Measurements from ENCODE around the gene PTPRD. TPM values are rescaled to one million over a fixed set of nuclear protein-coding genes. Genes with fewer than 3 reads are reported as not detected.

The PTPRD gene
- total RNA-seq, 1 experiment from 2014 or later: not detected

DNA sequence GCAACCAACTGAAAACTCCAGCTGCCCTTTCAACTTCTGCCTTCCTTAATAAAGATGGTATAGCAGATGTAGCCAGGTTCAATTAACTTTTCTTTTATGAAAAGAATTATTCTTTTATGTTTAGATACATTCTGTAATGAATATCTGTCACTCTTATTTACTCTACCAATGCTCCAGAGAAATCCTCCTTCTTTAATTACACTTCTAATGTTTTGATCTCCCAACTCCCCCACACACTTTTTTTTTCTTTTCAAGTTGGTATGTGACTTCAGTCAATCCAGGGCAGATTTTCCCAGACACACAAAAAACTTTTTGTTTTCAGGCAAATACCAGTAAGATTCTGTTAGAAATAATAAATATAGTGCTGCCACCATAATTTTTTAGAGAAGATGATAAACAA, 1813.2 kb downstream of the PTPRD start:
- H3K36me3 Mint-ChIP-seq (ENCODE audit: insufficient read depth, unreplicated experiment): no peaks in the 10 kb centered on the region
- ChIA-PET CTCF (no interaction called here), POLR2A (interaction anchor here (0.6 kb wide), 1 partner anchor 53 kb away, joined by 3 read pairs; no protein-coding TSS in a partner anchor)
- no peaks in the 10 kb centered on the region for H3K4me1 Mint-ChIP-seq (ENCODE audit: insufficient read depth, unreplicated experiment)
- DNase-seq (ENCODE audit: unreplicated experiment): no peak
- no peak overlapping the region for H3K4me3 Mint-ChIP-seq (ENCODE audit: unreplicated experiment)
- H3K9me3 Mint-ChIP-seq (ENCODE audit: unreplicated experiment): no peaks in the 10 kb centered on the region
- intact Hi-C loops (cut with micrococcal nuclease): no loop called here
- no peak for TF ChIP-seq CTCF (IDR thresholded peaks at IDR 0.05; ENCODE audit: unreplicated experiment)
- BruUV-seq (replicated peaks): no TSS peak
- no peaks in the 10 kb centered on the region for H3K27me3 Mint-ChIP-seq (ENCODE audit: insufficient read depth, unreplicated experiment)
- H3K27ac Mint-ChIP-seq (ENCODE audit: low read depth, unreplicated experiment): no peak overlapping the region

DNA sequence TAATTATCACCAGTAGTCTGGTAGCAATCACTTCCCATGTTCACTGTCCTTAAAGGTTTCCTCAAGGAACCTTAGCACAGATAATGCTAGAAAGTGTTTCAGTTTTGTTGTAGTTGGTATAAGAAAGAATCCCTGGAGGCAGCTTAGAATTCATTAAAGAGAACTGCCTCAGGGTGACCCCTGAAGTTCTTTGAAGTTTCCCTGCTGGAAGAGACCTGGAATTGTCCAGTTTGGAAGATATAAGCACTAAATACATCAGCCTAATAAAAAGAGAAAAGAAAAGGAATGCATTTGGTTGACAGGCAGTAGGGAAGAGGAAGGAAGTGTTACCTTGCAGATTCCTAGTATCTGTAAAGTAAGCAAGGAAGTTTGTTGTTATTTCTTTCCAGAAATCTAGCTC, 1813.6 kb downstream of the PTPRD start:
- H3K4me3 Mint-ChIP-seq (ENCODE audit: unreplicated experiment): no peak overlapping the region
- no peak for DNase-seq (ENCODE audit: unreplicated experiment)
- BruUV-seq (replicated peaks): no TSS peak
- POLR2A ChIA-PET: interaction anchor here (0.6 kb wide), 1 partner anchor 53 kb away, joined by 3 read pairs; no protein-coding TSS in a partner anchor
- intact Hi-C loops (cut with micrococcal nuclease): no loop called here
- H3K9me3 Mint-ChIP-seq (ENCODE audit: unreplicated experiment): no peaks in the 10 kb centered on the region
- no peak overlapping the region for H3K27ac Mint-ChIP-seq (ENCODE audit: low read depth, unreplicated experiment)
- H3K36me3 Mint-ChIP-seq (ENCODE audit: insufficient read depth, unreplicated experiment): no peaks in the 10 kb centered on the region
- no peaks in the 10 kb centered on the region for H3K4me1 Mint-ChIP-seq (ENCODE audit: insufficient read depth, unreplicated experiment)
- CTCF ChIA-PET: no interaction called here
- no peak for TF ChIP-seq CTCF (IDR thresholded peaks at IDR 0.05; ENCODE audit: unreplicated experiment)
- no peaks in the 10 kb centered on the region for H3K27me3 Mint-ChIP-seq (ENCODE audit: insufficient read depth, unreplicated experiment)

DNA sequence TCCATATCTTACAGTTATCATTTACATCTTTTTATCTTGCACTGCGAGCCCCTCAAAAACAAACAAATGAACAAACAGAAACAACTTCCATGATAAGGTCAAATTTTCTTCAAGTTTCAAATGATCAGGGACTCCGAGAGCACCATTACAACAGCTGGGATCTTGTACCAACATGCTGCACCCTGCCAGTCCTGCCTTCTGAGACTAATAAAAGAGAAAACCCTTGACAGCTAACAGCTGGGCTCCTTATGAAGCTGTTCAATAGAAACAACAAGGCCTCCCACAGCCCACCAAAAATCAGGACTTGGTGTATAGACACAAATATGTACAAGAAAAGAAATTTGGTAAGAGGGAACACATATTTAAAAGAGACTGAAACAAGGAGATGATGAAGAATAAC, 1828.0 kb downstream of the PTPRD start:
- ChIA-PET POLR2A (interaction anchor here (0.7 kb wide), 1 partner anchor 12 kb away, joined by 3 read pairs; no protein-coding TSS in a partner anchor), CTCF (no interaction called here)
- H3K27me3 Mint-ChIP-seq (ENCODE audit: insufficient read depth, unreplicated experiment): no peaks in the 10 kb centered on the region
- H3K36me3 Mint-ChIP-seq (ENCODE audit: insufficient read depth, unreplicated experiment): no peaks in the 10 kb centered on the region
- H3K4me3 Mint-ChIP-seq (ENCODE audit: unreplicated experiment): no peak overlapping the region
- BruUV-seq (replicated peaks): no TSS peak
- H3K4me1 Mint-ChIP-seq (ENCODE audit: insufficient read depth, unreplicated experiment): no peaks in the 10 kb centered on the region
- H3K9me3 Mint-ChIP-seq (ENCODE audit: unreplicated experiment): no peaks in the 10 kb centered on the region
- no peak for DNase-seq (ENCODE audit: unreplicated experiment)
- TF ChIP-seq CTCF (IDR thresholded peaks at IDR 0.05; ENCODE audit: unreplicated experiment): no peak
- no peak overlapping the region for H3K27ac Mint-ChIP-seq (ENCODE audit: low read depth, unreplicated experiment)
- intact Hi-C loops (cut with micrococcal nuclease): no loop called here

DNA sequence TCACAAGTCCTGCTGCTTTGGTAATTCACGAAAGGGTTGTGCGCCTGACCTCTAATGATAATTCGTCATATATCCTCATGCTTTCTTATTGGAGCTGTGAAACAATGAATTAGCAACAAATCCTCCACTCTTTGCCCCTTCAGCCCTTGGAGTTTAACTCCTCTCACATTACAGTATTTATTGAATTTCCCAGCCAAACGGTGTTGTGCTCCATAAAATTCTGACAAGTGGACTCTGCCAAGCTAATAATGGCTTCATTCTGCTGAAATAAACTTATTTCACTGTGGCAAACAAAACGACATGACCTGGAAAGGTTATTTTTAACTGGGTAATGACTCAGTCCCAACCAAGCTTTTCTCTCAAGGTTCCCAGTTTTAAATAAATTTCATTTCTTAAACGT, 1828.9 kb downstream of the PTPRD start:
- H3K4me3 Mint-ChIP-seq (ENCODE audit: unreplicated experiment): no peak overlapping the region
- ChIA-PET POLR2A (interaction anchor here (0.7 kb wide), 1 partner anchor 13 kb away, joined by 3 read pairs; no protein-coding TSS in a partner anchor), CTCF (no interaction called here)
- no peaks in the 10 kb centered on the region for H3K9me3 Mint-ChIP-seq (ENCODE audit: unreplicated experiment)
- no peaks in the 10 kb centered on the region for H3K36me3 Mint-ChIP-seq (ENCODE audit: insufficient read depth, unreplicated experiment)
- DNase-seq (ENCODE audit: unreplicated experiment): no peak
- no peak overlapping the region for H3K27ac Mint-ChIP-seq (ENCODE audit: low read depth, unreplicated experiment)
- no peaks in the 10 kb centered on the region for H3K27me3 Mint-ChIP-seq (ENCODE audit: insufficient read depth, unreplicated experiment)
- BruUV-seq (replicated peaks): no TSS peak
- intact Hi-C loops (cut with micrococcal nuclease): no loop called here
- H3K4me1 Mint-ChIP-seq (ENCODE audit: insufficient read depth, unreplicated experiment): peaks cover 5% of the 10 kb centered on the region
- no peak for TF ChIP-seq CTCF (IDR thresholded peaks at IDR 0.05; ENCODE audit: unreplicated experiment)
